Motor neuron (in vitro differentiated cells): ENCODE measurements around the gene HOXC9. TPM values are rescaled to one million over a fixed set of nuclear protein-coding genes. Genes with fewer than 3 reads are reported as not detected.

ENCODE experiments used
- ATAC-seq, 8 experiments: fragments of 200-7000 bp; cut with Tn5 transposase; replicated peaks in 6 of 8; 2 replicates each; pipeline ENCODE4 v1.8.0; 2021; ENCODE audit warnings: mild to moderate bottlenecking in 8 of 8, moderate library complexity in 8 of 8
- H3K27ac ChIP-seq, 2 donors: fragments of 250-450 bp; sonication (Bioruptor Pico); 2 replicates each; pipeline ENCODE4 v1.9.0; 2021; ENCODE audit warnings: antibody characterized with exemption in 2 of 2, mild to moderate bottlenecking in 2 of 2, moderate library complexity in 1 of 2
- H3K4me1 ChIP-seq, 2 donors: fragments of 250-450 bp; sonication (Bioruptor Pico); replicated peaks in 1 of 2; 2 replicates each; pipeline ENCODE4 v1.6.1; 2021; ENCODE audit warnings: antibody characterized with exemption in 2 of 2, mild to moderate bottlenecking in 2 of 2, moderate library complexity in 1 of 2
- H3K4me3 ChIP-seq, 5 donors: fragments of 250-450 bp; sonication (Bioruptor Pico); 2 replicates each; pipeline ENCODE4 v1.9.0; 2021; ENCODE audit warnings: antibody characterized with exemption in 5 of 5, mild to moderate bottlenecking in 5 of 5, moderate library complexity in 4 of 5
- WGBS, 10 experiments: fragments of 450-650 bp; shearing (Covaris generic); methylation state at CpG; one replicate each; pipeline ENCODE4 v1.0.0; 2022; 5-methylcytosine and 5-hydroxymethylcytosine counted together
- in situ Hi-C, 9 experiments: fragments of 400-800 bp; cut with MboI; loops; one replicate each; pipeline ENCODE4 v1.15.0; 2021; ENCODE audit warnings: low sequenced_read_pairs in 9 of 9, low pct_unique_long_range_greater_than_20kb in 2 of 9; ENCODE audit not compliant: unreplicated experiment in 9 of 9
- total RNA-seq, 8 experiments: library from RNA; unstranded; fragments of 300-600 nt; gene quantifications; 2 replicates each; pipeline versions ENCODE4 v1.2.3 to v1.2.4, GENCODE V29; 2022

The HOXC9 gene
- total RNA-seq, 8 experiments from 2014 or later = 1.2 to 21.2 (median 2.3) TPM

DNA sequence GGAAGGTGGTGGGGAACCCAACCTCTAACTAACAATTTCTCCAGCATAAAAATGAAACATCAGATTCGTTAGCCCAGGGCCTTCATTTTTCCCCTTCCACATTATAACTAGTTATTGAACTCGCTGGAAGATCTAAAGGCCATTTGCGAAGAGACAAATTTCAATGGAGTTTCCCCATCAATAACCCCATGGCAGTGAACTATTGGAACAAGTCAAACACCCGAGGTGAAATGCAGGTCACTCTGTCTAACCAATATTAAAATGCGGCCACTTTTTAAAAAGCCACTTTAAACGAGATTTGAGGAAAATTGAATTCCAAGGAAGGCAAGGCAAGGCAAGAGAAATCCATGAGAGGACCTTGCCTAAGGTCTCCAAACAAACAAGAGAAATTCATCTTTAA, 49.1 kb downstream of the HOXC9 start:
- Histone ChIP-seq H3K27ac (peak overlapping the region; percentile 94 to 97), H3K4me3 (peak overlapping the region; percentile 35 to 49 (median 40)), H3K4me1 (peaks cover 63 to 70% of the 10 kb centered on the region in 2 donors)
- no peak for ATAC-seq
- in situ Hi-C loops = loop anchor here in 4 of 9 experiments (10.0 to 25.0 kb wide), 4 partner anchors 86 to 313 kb away; partner anchors contain the start of genes GPR84 (in 1 of the 4) and SMUG1 (in 1 of the 4)
- 0 to 75% (median 8%) methylated on average over 2 to 6 of the region's 6 CpGs for WGBS, 10 experiments

DNA sequence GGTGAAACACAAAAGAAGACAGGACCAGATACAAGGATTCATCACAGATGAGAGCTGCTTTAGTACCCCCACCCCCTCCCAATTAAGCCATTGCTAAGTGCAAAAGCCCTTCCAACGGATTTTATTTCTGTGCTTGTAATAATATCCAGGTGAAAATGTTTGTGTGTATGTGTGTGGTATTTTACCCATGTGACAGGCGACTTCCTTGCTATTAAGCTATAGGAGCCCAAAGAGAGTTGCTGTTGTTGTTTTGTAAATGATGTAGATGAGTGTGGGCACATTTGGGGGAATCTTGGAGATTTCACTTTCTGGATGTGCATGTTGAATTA, 50.5 kb downstream of the HOXC9 start:
- H3K4me1 ChIP-seq = peaks cover 50 to 65% of the 10 kb centered on the region in 2 donors
- no peak for ATAC-seq
- in situ Hi-C loops = no loop called here
- WGBS, 10 experiments = 0 to 100% (median 40%) methylated on average over 1 to 2 of the region's 2 CpGs; no CpG with 5 or more reads in 3 of the 10 experiments
- peak overlapping the region; percentile 35 to 49 (median 40) for H3K4me3 ChIP-seq
- peak overlapping the region; percentile 94 to 97 for H3K27ac ChIP-seq

DNA sequence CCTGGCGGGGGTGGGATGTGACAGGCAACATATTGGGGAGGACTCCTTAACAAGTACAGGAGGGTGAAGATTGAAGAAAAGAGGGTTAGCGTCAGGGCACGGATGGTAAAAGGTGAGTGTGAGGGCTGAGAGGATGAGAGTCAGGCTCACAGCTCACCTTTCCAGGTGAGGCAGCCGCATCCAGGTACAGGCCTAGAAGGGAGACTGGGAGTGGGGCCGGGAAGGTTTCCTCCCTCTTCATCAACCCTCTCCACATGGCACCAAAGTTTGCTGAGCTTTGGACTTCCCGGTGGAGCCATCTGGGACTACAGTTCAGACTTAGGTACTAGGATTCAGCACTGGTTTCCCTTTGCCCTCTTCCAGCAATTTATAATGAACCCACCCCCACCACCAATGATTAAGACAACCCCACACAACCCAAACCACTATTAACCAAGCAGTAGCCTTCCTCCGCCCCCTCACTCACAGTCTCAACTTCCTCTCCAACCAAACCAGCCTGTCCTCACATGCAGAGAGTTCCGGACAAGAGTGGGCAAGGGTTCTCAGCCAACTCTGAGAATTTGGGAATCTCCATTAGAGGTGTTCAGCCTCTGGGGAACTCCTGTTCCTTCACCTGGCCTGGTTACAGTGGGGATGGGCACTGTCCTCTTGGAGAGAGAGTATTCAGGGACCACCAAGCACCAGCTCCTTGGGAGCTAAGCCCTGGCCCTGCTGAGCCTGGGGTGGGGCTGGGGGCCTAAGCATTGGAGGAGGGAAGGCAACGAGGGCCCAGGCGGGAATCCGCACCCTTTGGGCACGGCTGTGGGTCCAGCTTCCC, 51.3 kb downstream of the HOXC9 start:
- in situ Hi-C loops = no loop called here
- Histone ChIP-seq H3K4me1 (peaks cover 48 to 71% of the 10 kb centered on the region in 2 donors), H3K4me3 (peak overlapping the region; percentile 47 to 67 (median 49)), H3K27ac (peak overlapping the region; percentile 95 to 97)
- WGBS, 10 experiments = 0 to 100% (median 46%) methylated on average over 1 to 4 of the region's 12 CpGs; no CpG with 5 or more reads in 2 of the 10 experiments
- ATAC-seq = peak in 1 of 8 experiments; percentile 24

DNA sequence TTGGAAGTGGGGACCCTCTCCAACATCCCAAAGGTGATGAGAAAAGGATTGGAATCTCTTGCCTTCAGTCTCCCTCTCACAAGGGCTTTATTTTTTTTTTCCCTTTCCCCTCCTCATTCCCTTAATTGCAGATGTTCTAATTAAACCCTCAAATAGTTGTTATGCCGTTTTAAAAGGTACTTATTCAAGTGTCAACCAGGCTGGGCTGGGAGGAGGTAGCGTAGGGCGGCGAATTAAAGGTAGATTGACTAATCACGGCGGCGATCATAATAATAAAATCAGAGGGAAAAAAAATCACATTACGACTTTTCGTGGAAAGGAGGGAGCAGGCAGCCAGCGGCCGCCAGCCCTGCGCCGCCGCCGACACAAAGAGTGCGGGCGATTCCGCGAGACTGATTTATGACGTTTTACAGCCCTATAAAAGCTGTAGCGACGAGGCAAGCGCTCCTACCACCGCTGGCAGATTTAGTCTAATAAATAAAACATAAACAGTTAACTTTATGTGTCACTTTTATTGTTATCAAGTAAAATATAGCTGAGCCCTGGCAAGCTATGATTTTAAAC, 52.0 kb downstream of the HOXC9 start:
- Histone ChIP-seq H3K4me1 (peaks cover 54 to 79% of the 10 kb centered on the region in 2 donors), H3K27ac (peak overlapping the region; percentile 95 to 97), H3K4me3 (peak overlapping the region; percentile 47 to 67 (median 49))
- ATAC-seq = peak in 6 of 8 experiments; percentile 39 to 64 (median 44)
- WGBS, 10 experiments = 0 to 94% (median 6%) methylated on average over 3 to 18 of the region's 24 CpGs
- in situ Hi-C loops = no loop called here

DNA sequence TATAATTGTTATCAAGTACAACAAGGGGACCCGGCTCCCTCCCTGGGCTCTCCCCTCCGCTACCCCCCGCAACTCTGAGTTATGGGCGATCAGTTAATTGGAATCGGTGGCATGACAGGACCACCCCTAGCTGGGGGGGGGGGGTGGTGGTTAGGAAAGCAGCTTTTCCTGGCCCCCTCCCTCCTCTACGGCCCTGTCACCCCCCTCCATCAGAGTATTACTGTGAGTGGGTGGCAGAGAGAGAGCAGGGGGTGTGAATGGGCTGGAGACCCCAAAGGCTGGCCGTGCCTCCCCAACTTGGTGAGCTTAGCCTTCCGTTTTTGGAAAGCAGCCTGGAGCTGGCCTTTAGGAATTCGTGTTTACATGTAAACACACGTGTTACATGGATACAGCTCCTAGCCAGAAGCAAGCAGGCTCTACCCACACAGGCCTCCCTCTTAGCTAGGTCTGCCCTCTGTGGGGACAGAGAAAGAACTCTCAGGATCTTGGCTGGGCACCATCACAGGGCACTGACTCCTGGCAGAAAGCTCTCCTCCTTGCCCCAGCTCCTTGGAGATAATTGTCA, 52.6 kb downstream of the HOXC9 start:
- H3K4me3 ChIP-seq = peak overlapping the region; percentile 36 to 67 (median 49)
- in situ Hi-C loops = no loop called here
- WGBS, 10 experiments = 0 to 100% (median 10%) methylated on average over 1 to 4 of the region's 10 CpGs; no CpG with 5 or more reads in 4 of the 10 experiments
- H3K27ac ChIP-seq = peak overlapping the region; percentile 95 to 97
- ATAC-seq = peak; percentile 13 to 66 (median 37)
- H3K4me1 ChIP-seq = peaks cover 60 to 84% of the 10 kb centered on the region in 2 donors

Other genes with a start within 250 kb of the HOXC9 start
- 1 to 10 TPM in 1 of 8 experiments, not detected in 7; 1.1 TPM for gene CISTR, start 248.2 kb upstream of the HOXC9 start, total RNA-seq
- gene HOXC13, start 61.3 kb upstream of the HOXC9 start, total RNA-seq = 1 to 10 TPM in 2 of 8 experiments, under 1 TPM in 4, not detected in 2; 0.05 to 4.7 (median 0.38) TPM
- gene HOXC12, start 45.3 kb upstream of the HOXC9 start, total RNA-seq = 1 to 10 TPM in 1 of 8 experiments, under 1 TPM in 5, not detected in 2; 0.13 to 5.2 (median 0.34) TPM
- 1 to 10 TPM in 1 of 8 experiments, under 1 TPM in 5, not detected in 2; 0.08 to 9.5 (median 0.35) TPM for gene HOXC11, start 27.0 kb upstream of the HOXC9 start, total RNA-seq
- 1 to 10 TPM in 1 of 8 experiments, under 1 TPM in 4, not detected in 3; 0.14 to 8.0 (median 0.42) TPM for gene HOTAIR, start 25.2 kb upstream of the HOXC9 start, total RNA-seq
- 10 to 100 TPM in 1 of 8 experiments, 1 to 10 TPM in 2, under 1 TPM in 2, not detected in 3; 0.14 to 75.5 (median 1.0) TPM for gene HOXC10, start 15.0 kb upstream of the HOXC9 start, total RNA-seq
- 10 to 100 TPM in 3 of 8 experiments, 1 to 10 TPM in 3, under 1 TPM in 2; 0.33 to 20.6 (median 4.9) TPM for gene HOXC8, start 8.8 kb downstream of the HOXC9 start, total RNA-seq
- gene HOXC6, start 28.3 kb downstream of the HOXC9 start, total RNA-seq = 10 to 100 TPM in 7 of 8 experiments, 1 to 10 TPM in 1; 6.1 to 59.7 (median 22.2) TPM
- 10 to 100 TPM in 4 of 8 experiments, 1 to 10 TPM in 4; 4.4 to 49.2 (median 10.4) TPM for gene HOXC5, start 32.9 kb downstream of the HOXC9 start, total RNA-seq
- 10 to 100 TPM in 7 of 8 experiments, 1 to 10 TPM in 1; 9.5 to 73.9 (median 40.4) TPM for gene HOXC4, start 53.7 kb downstream of the HOXC9 start, total RNA-seq
- 10 to 100 TPM; 22.7 to 55.9 (median 32.2) TPM for gene SMUG1, start 188.8 kb downstream of the HOXC9 start, total RNA-seq